Measurements from ENCODE around the gene DNAH7. TPM values are rescaled to one million over a fixed set of nuclear protein-coding genes. Genes with fewer than 3 reads are reported as not detected.

DNAH7 gene
- total and polyA plus RNA-seq, 2 of the 8 experiments (the other 6 are each of a cell fraction or from before 2014, with no cell fraction given), result 0.07 to 0.08 TPM

DNA sequence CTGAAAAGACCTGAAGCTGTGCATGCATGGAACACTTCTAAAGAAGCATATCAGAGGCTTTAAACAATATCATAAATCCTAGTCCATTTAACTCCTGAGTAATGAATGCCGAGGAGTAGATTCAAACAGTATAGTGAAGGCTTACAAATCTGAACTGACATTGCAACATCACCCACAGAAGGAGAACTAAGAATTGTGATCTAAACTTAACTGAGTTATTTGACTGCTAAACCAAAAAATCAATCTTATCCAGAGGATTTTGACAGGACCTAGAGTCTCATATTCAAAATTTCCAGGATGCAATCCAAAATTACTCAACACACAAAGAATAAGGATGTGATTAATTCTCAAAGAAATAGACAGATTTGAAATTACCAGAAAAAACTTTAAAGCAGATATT, 230.6 kb downstream of the DNAH7 start:
- Histone ChIP-seq H3K23ac (ENCODE audit: insufficient read length) (no peak overlapping the region), H3K4me1 (replicated peaks in 1 of 4; ENCODE audit: control insufficient read depth in 3 of 4, insufficient read depth in 4 of 4, low read length in 3 of 4) (no peaks in the 10 kb centered on the region), H3K18ac (ENCODE audit: extremely low read depth, low read length) (no peak overlapping the region), H2BK5ac (ENCODE audit: low read depth, low read length) (no peak overlapping the region), H3K4me2 (ENCODE audit: insufficient read depth in 1 of 2, low read depth in 2 of 2, low read length in 2 of 2) (no peak overlapping the region), H3K36me3 (ENCODE audit: control insufficient read depth in 2 of 4, insufficient read depth in 4 of 4, low read length in 3 of 4) (no peaks in the 10 kb centered on the region), H4K91ac (replicated peaks; ENCODE audit: insufficient read length, low read length) (no peak overlapping the region), H3K9me3 (ENCODE audit: insufficient read depth in 2 of 2, low read depth in 1 of 2, low read length in 1 of 2) (no peaks in the 10 kb centered on the region), H4K20me1 (replicated peaks in 1 of 2; ENCODE audit: control insufficient read depth in 1 of 2, insufficient read depth in 2 of 2, low read length in 2 of 2) (no peaks in the 10 kb centered on the region), H2BK20ac (ENCODE audit: low read length) (no peak overlapping the region), H2AFZ (ENCODE audit: low read length) (no peak overlapping the region), H3K14ac (ENCODE audit: insufficient read length) (no peak overlapping the region), H3K23me2 (ENCODE audit: low read depth, low read length) (no peaks in the 10 kb centered on the region), H2BK15ac (ENCODE audit: low read length) (no peak overlapping the region), H3K27ac (ENCODE audit: low read depth, low read length) (no peak overlapping the region), H3K79me2 (ENCODE audit: control insufficient read depth in 1 of 2, insufficient read depth in 2 of 2, low read length in 2 of 2) (no peaks in the 10 kb centered on the region), H2BK120ac (replicated peaks; ENCODE audit: low read depth, low read length) (no peak overlapping the region), H2BK12ac (ENCODE audit: low read depth, low read length) (no peak overlapping the region), H4K5ac (ENCODE audit: insufficient read length, low read depth, low read length) (no peak overlapping the region), H3K9ac (replicated peaks in 1 of 4; ENCODE audit: extremely low read depth in 1 of 4, low read depth in 3 of 4, low read length in 3 of 4) (no peak overlapping the region), H3K4ac (replicated peaks; ENCODE audit: insufficient read length, low read depth, low read length) (no peak overlapping the region), H3K27me3 (replicated peaks in 1 of 4; ENCODE audit: control insufficient read depth in 3 of 4, extremely low read depth in 1 of 4, insufficient read depth in 3 of 4, low read length in 3 of 4) (no peaks in the 10 kb centered on the region), H3K4me3 (ENCODE audit: extremely low read depth in 1 of 4, insufficient read depth in 2 of 4, low read depth in 3 of 4, low read length in 4 of 4) (no peak overlapping the region), H3K79me1 (ENCODE audit: low read depth, low read length) (no peaks in the 10 kb centered on the region), H2AK5ac (ENCODE audit: low read depth, low read length) (no peak overlapping the region), H4K8ac (ENCODE audit: extremely low read depth, insufficient read depth, low read length) (no peak overlapping the region), H3K56ac (replicated peaks; ENCODE audit: insufficient read length, low read depth, low read length) (no peak overlapping the region)
- ChIA-PET CTCF (ENCODE audit: partially characterized antibody) (no interaction called here), POLR2A (ENCODE audit: partially characterized antibody) (no interaction called here)
- DNase-seq (ENCODE audit: low read depth in 1 of 2, low spot score in 2 of 2), result no peak
- no peak for FAIRE-seq
- 96% methylated on average over 1 of the region's 1 CpG; no CpG with 5 or more reads in 1 of the 2 experiments for WGBS, 2 experiments (ENCODE audit: extremely low coverage in 1 of 2, insufficient coverage in 1 of 2, insufficient read length in 1 of 2, insufficient replicate concordance in 2 of 2, low coverage in 1 of 2, low lambda C conversion rate in 2 of 2, missing lambda C conversion rate in 1 of 2)
- no peak for TF ChIP-seq SP4 (IDR thresholded peaks at IDR 0.05; ENCODE audit: low read length)
- no peak for TF ChIP-seq SAP30 (IDR thresholded peaks at IDR 0.05; ENCODE audit: insufficient read depth, insufficient replicate concordance, low read length)
- no peak for TF ChIP-seq TEAD4 (IDR thresholded peaks at IDR 0.05; ENCODE audit: low read depth, low read length)
- no peak for TF ChIP-seq CREB1 (IDR thresholded peaks at IDR 0.05)
- TF ChIP-seq SIN3A (conservative IDR thresholded peaks at IDR 0.05 in 1 of 2, IDR thresholded peaks at IDR 0.05 in 1 of 2; ENCODE audit: low read depth in 1 of 2, low read length in 2 of 2), result no peak
